ENCODE data around the gene CYP2D6.
"Not testable (repeated sequence)": the region's sequence is repeated elsewhere in the genome, so short reads cannot be mapped to it uniquely, and the experiment has no call there.

GRCh38 chr22:42130182-42130581, 428 bp downstream of the CYP2D6 start:
- TF ChIP-seq RAD51 (IDR thresholded peaks at IDR 0.05); JUND (IDR thresholded peaks at IDR 0.05; ENCODE audit: low read depth, low read length); ZNF207 (IDR thresholded peaks at IDR 0.05; ENCODE audit: borderline replicate concordance); NR2C2 (IDR thresholded peaks at IDR 0.05; ENCODE audit: borderline replicate concordance, control insufficient read depth, insufficient read length, low read depth); EZH2 (IDR thresholded peaks at IDR 0.05; ENCODE audit: borderline replicate concordance, control insufficient read depth, low read depth, low read length); POLR2A (IDR thresholded peaks at IDR 0.05; ENCODE audit: low read depth, low read length); RCOR1 (conservative IDR thresholded peaks at IDR 0.05; ENCODE audit: low read depth, low read length); STAT3 (IDR thresholded peaks at IDR 0.05; ENCODE audit: low read depth, low read length); BCL11A (IDR thresholded peaks at IDR 0.05; ENCODE audit: low read depth, low read length): not testable (repeated sequence)
- TF ChIP-seq, protein P1, sequence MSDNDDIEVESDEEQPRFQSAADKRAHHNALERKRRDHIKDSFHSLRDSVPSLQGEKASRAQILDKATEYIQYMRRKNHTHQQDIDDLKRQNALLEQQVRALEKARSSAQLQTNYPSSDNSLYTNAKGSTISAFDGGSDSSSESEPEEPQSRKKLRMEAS (IDR thresholded peaks at IDR 0.05; ENCODE audit: low read depth, low read length): not testable (repeated sequence)
- TF ChIP-seq, protein P2, sequence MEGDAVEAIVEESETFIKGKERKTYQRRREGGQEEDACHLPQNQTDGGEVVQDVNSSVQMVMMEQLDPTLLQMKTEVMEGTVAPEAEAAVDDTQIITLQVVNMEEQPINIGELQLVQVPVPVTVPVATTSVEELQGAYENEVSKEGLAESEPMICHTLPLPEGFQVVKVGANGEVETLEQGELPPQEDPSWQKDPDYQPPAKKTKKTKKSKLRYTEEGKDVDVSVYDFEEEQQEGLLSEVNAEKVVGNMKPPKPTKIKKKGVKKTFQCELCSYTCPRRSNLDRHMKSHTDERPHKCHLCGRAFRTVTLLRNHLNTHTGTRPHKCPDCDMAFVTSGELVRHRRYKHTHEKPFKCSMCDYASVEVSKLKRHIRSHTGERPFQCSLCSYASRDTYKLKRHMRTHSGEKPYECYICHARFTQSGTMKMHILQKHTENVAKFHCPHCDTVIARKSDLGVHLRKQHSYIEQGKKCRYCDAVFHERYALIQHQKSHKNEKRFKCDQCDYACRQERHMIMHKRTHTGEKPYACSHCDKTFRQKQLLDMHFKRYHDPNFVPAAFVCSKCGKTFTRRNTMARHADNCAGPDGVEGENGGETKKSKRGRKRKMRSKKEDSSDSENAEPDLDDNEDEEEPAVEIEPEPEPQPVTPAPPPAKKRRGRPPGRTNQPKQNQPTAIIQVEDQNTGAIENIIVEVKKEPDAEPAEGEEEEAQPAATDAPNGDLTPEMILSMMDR (IDR thresholded peaks at IDR 0.05 in 2 of 3, conservative IDR thresholded peaks at IDR 0.05 in 1 of 3; ENCODE audit: control insufficient read depth in 2 of 3, extremely low read depth in 1 of 3, insufficient read depth in 1 of 3, low read depth in 3 of 3, low read length in 3 of 3): not testable (repeated sequence)

Data from GM12878 (cell line).